ENCODE results near the gene ATP2B1.

ATP2B1 gene

GRCh38 chr12:89642959-89643358 is 65.7 kb downstream of the ATP2B1 start:
- no peak overlapping the region for H3K4me3 ChIP-seq (ENCODE audit: low read length)

GRCh38 chr12:89636776-89637160 is 71.9 kb downstream of the ATP2B1 start:
- Histone ChIP-seq H3K9me3 (ENCODE audit: control insufficient read depth, low read length) (no peaks in the 10 kb centered on the region), H3K27me3 (ENCODE audit: control insufficient read depth, insufficient read depth, low read length) (no peaks in the 10 kb centered on the region), H3K4me1 (ENCODE audit: control insufficient read depth, insufficient read depth, low read length) (peaks cover 4% of the 10 kb centered on the region), H3K9ac (ENCODE audit: low read length) (no peak overlapping the region), H3K36me3 (ENCODE audit: control insufficient read depth, insufficient read depth, low read length) (no peaks in the 10 kb centered on the region), H3K4me3 (ENCODE audit: low read length) (no peak overlapping the region)

More at GRCh38 chr12:89642959-89643358, 65.7 kb downstream of the ATP2B1 start:
- Histone ChIP-seq H3K9ac (ENCODE audit: low read length) (no peak overlapping the region), H3K9me3 (ENCODE audit: control insufficient read depth, low read length) (no peaks in the 10 kb centered on the region), H3K4me1 (ENCODE audit: control insufficient read depth, insufficient read depth, low read length) (peaks cover 7% of the 10 kb centered on the region), H3K36me3 (ENCODE audit: control insufficient read depth, insufficient read depth, low read length) (no peaks in the 10 kb centered on the region), H3K27me3 (ENCODE audit: control insufficient read depth, insufficient read depth, low read length) (no peaks in the 10 kb centered on the region)

GRCh38 chr12:89636052-89636775 is 72.4 kb downstream of the ATP2B1 start:
- H3K4me1 ChIP-seq (ENCODE audit: control insufficient read depth, insufficient read depth, low read length): peaks cover 4% of the 10 kb centered on the region
- no peaks in the 10 kb centered on the region for H3K9me3 ChIP-seq (ENCODE audit: control insufficient read depth, low read length)
- H3K27me3 ChIP-seq (ENCODE audit: control insufficient read depth, insufficient read depth, low read length): no peaks in the 10 kb centered on the region
- no peaks in the 10 kb centered on the region for H3K36me3 ChIP-seq (ENCODE audit: control insufficient read depth, insufficient read depth, low read length)
- no peak overlapping the region for H3K9ac ChIP-seq (ENCODE audit: low read length)
- H3K4me3 ChIP-seq (ENCODE audit: low read length): no peak overlapping the region

- Histone ChIP-seq H3K4me3 (ENCODE audit: low read length) (no peak overlapping the region), H3K27me3 (ENCODE audit: control insufficient read depth, insufficient read depth, low read length) (no peaks in the 10 kb centered on the region), H3K36me3 (ENCODE audit: control insufficient read depth, insufficient read depth, low read length) (no peaks in the 10 kb centered on the region), H3K9me3 (ENCODE audit: control insufficient read depth, low read length) (no peaks in the 10 kb centered on the region), H3K4me1 (ENCODE audit: control insufficient read depth, insufficient read depth, low read length) (peaks cover 4% of the 10 kb centered on the region), H3K9ac (ENCODE audit: low read length) (no peak overlapping the region)
Measured at GRCh38 chr12:89634508-89634907, 74.1 kb downstream of the ATP2B1 start.

GRCh38 chr12:89632778-89633177 is 75.9 kb downstream of the ATP2B1 start:
- H3K4me3 ChIP-seq (ENCODE audit: low read length): no peak overlapping the region
- no peaks in the 10 kb centered on the region for H3K36me3 ChIP-seq (ENCODE audit: control insufficient read depth, insufficient read depth, low read length)
- peaks cover 4% of the 10 kb centered on the region for H3K4me1 ChIP-seq (ENCODE audit: control insufficient read depth, insufficient read depth, low read length)
- no peak overlapping the region for H3K9ac ChIP-seq (ENCODE audit: low read length)
- H3K27me3 ChIP-seq (ENCODE audit: control insufficient read depth, insufficient read depth, low read length): no peaks in the 10 kb centered on the region
- H3K9me3 ChIP-seq (ENCODE audit: control insufficient read depth, low read length): no peaks in the 10 kb centered on the region

GRCh38 chr12:89622115-89622514 is 86.5 kb downstream of the ATP2B1 start:
- no peak overlapping the region for H3K9ac ChIP-seq (ENCODE audit: low read length)
- H3K9me3 ChIP-seq (ENCODE audit: control insufficient read depth, low read length): no peaks in the 10 kb centered on the region
- no peaks in the 10 kb centered on the region for H3K27me3 ChIP-seq (ENCODE audit: control insufficient read depth, insufficient read depth, low read length)
- H3K4me3 ChIP-seq (ENCODE audit: low read length): no peak overlapping the region
- H3K4me1 ChIP-seq (ENCODE audit: control insufficient read depth, insufficient read depth, low read length): no peaks in the 10 kb centered on the region
- no peaks in the 10 kb centered on the region for H3K36me3 ChIP-seq (ENCODE audit: control insufficient read depth, insufficient read depth, low read length)

- H3K4me3 ChIP-seq (ENCODE audit: low read length): no peak overlapping the region
- no peaks in the 10 kb centered on the region for H3K4me1 ChIP-seq (ENCODE audit: control insufficient read depth, insufficient read depth, low read length)
- no peaks in the 10 kb centered on the region for H3K9me3 ChIP-seq (ENCODE audit: control insufficient read depth, low read length)
- H3K36me3 ChIP-seq (ENCODE audit: control insufficient read depth, insufficient read depth, low read length): no peaks in the 10 kb centered on the region
- H3K9ac ChIP-seq (ENCODE audit: low read length): no peak overlapping the region
- no peaks in the 10 kb centered on the region for H3K27me3 ChIP-seq (ENCODE audit: control insufficient read depth, insufficient read depth, low read length)
Measured at GRCh38 chr12:89621521-89621920, 87.1 kb downstream of the ATP2B1 start.

GRCh38 chr12:89619764-89620163 is 88.9 kb downstream of the ATP2B1 start:
- no peaks in the 10 kb centered on the region for H3K4me1 ChIP-seq (ENCODE audit: control insufficient read depth, insufficient read depth, low read length)
- no peaks in the 10 kb centered on the region for H3K27me3 ChIP-seq (ENCODE audit: control insufficient read depth, insufficient read depth, low read length)
- H3K9me3 ChIP-seq (ENCODE audit: control insufficient read depth, low read length): no peaks in the 10 kb centered on the region
- H3K9ac ChIP-seq (ENCODE audit: low read length): no peak overlapping the region
- H3K36me3 ChIP-seq (ENCODE audit: control insufficient read depth, insufficient read depth, low read length): no peaks in the 10 kb centered on the region
- no peak overlapping the region for H3K4me3 ChIP-seq (ENCODE audit: low read length)

- H3K36me3 ChIP-seq (ENCODE audit: control insufficient read depth, insufficient read depth, low read length): no peaks in the 10 kb centered on the region
- no peaks in the 10 kb centered on the region for H3K9me3 ChIP-seq (ENCODE audit: control insufficient read depth, low read length)
Measured at GRCh38 chr12:89618113-89618862, 90.3 kb downstream of the ATP2B1 start.

GRCh38 chr12:89610366-89610765 is 98.3 kb downstream of the ATP2B1 start:
- H3K9ac ChIP-seq (ENCODE audit: low read length): no peak overlapping the region
- no peaks in the 10 kb centered on the region for H3K9me3 ChIP-seq (ENCODE audit: control insufficient read depth, low read length)
- no peaks in the 10 kb centered on the region for H3K36me3 ChIP-seq (ENCODE audit: control insufficient read depth, insufficient read depth, low read length)
- H3K4me1 ChIP-seq (ENCODE audit: control insufficient read depth, insufficient read depth, low read length): no peaks in the 10 kb centered on the region
- no peaks in the 10 kb centered on the region for H3K27me3 ChIP-seq (ENCODE audit: control insufficient read depth, insufficient read depth, low read length)
- H3K4me3 ChIP-seq (ENCODE audit: low read length): no peak overlapping the region

More at GRCh38 chr12:89618113-89618862, 90.3 kb downstream of the ATP2B1 start:
- Histone ChIP-seq H3K9ac (ENCODE audit: low read length) (no peak overlapping the region), H3K4me1 (ENCODE audit: control insufficient read depth, insufficient read depth, low read length) (no peaks in the 10 kb centered on the region), H3K4me3 (ENCODE audit: low read length) (no peak overlapping the region), H3K27me3 (ENCODE audit: control insufficient read depth, insufficient read depth, low read length) (no peaks in the 10 kb centered on the region)

GRCh38 chr12:89603678-89604077 is 105.0 kb downstream of the ATP2B1 start:
- no peaks in the 10 kb centered on the region for H3K36me3 ChIP-seq (ENCODE audit: control insufficient read depth, insufficient read depth, low read length)
- H3K4me1 ChIP-seq (ENCODE audit: control insufficient read depth, insufficient read depth, low read length): no peaks in the 10 kb centered on the region
- no peaks in the 10 kb centered on the region for H3K27me3 ChIP-seq (ENCODE audit: control insufficient read depth, insufficient read depth, low read length)
- no peak overlapping the region for H3K9ac ChIP-seq (ENCODE audit: low read length)
- H3K4me3 ChIP-seq (ENCODE audit: low read length): no peak overlapping the region
- no peaks in the 10 kb centered on the region for H3K9me3 ChIP-seq (ENCODE audit: control insufficient read depth, low read length)

GRCh38 chr12:89597770-89598169 is 110.9 kb downstream of the ATP2B1 start:
- H3K4me3 ChIP-seq (ENCODE audit: low read length): no peak overlapping the region
- H3K27me3 ChIP-seq (ENCODE audit: control insufficient read depth, insufficient read depth, low read length): no peaks in the 10 kb centered on the region
- no peaks in the 10 kb centered on the region for H3K4me1 ChIP-seq (ENCODE audit: control insufficient read depth, insufficient read depth, low read length)
- no peaks in the 10 kb centered on the region for H3K36me3 ChIP-seq (ENCODE audit: control insufficient read depth, insufficient read depth, low read length)
- no peaks in the 10 kb centered on the region for H3K9me3 ChIP-seq (ENCODE audit: control insufficient read depth, low read length)
- no peak overlapping the region for H3K9ac ChIP-seq (ENCODE audit: low read length)

Data from mucosa of stomach (tissue), 1 donor.